Astrocyte (in vitro differentiated cells and primary cell): Measurements from ENCODE around the gene PPM1G. TPM values are rescaled to one million over a fixed set of nuclear protein-coding genes. Genes with fewer than 3 reads are reported as not detected.

Experiments
- DNase-seq: peaks from one replicate; pipeline ENCODE4 v3.0.0-alpha.2; 2010; ENCODE audit warnings: low read depth
- FAIRE-seq: peaks from 2 replicates; lab custom pipeline; 2011; peaks lifted over from hg19 to GRCh38; lab: Jason Lieb, UNC
- H2AFZ ChIP-seq: 2 replicates; pipeline ENCODE4 v1.6.0; 2012; ENCODE audit warnings: low read depth, low read length, inconsistent platforms
- H3K27ac ChIP-seq: 2 replicates; pipeline ENCODE4 v1.5.1; 2011; ENCODE audit warnings: low read depth, low read length, inconsistent platforms
- H3K27me3 ChIP-seq: 2 replicates; pipeline ENCODE4 v1.6.0; 2011; ENCODE audit warnings: low read length, inconsistent platforms; ENCODE audit not compliant: insufficient read depth
- H3K36me3 ChIP-seq: 2 replicates; pipeline ENCODE4 v1.5.1; 2011; ENCODE audit warnings: low read length, inconsistent platforms; ENCODE audit not compliant: insufficient read depth
- H3K4me1 ChIP-seq: 2 replicates; pipeline ENCODE4 v1.5.1; 2011; ENCODE audit warnings: low read length, inconsistent platforms; ENCODE audit not compliant: insufficient read depth
- H3K4me2 ChIP-seq: 2 replicates; pipeline ENCODE4 v1.6.0; 2012; ENCODE audit warnings: low read length, inconsistent platforms
- H3K4me3 ChIP-seq: 2 replicates; pipeline ENCODE4 v1.5.1; 2011; ENCODE audit warnings: low read depth, mild to moderate bottlenecking, low read length, inconsistent platforms; ENCODE audit not compliant: insufficient read depth
- H3K79me2 ChIP-seq: 2 replicates; pipeline ENCODE4 v1.6.0; 2012; ENCODE audit warnings: mild to moderate bottlenecking, low read length, inconsistent platforms; ENCODE audit not compliant: insufficient read depth
- H3K9ac ChIP-seq: 2 replicates; pipeline ENCODE4 v1.6.0; 2012; ENCODE audit warnings: mild to moderate bottlenecking, low read length, inconsistent platforms
- H3K9me3 ChIP-seq: 2 replicates; pipeline ENCODE4 v1.5.1; 2012; ENCODE audit warnings: low read depth, mild to moderate bottlenecking, low read length, inconsistent platforms; ENCODE audit not compliant: insufficient read depth
- H4K20me1 ChIP-seq: 2 replicates; pipeline ENCODE4 v1.6.0; 2012; ENCODE audit warnings: low read length, inconsistent platforms; ENCODE audit not compliant: insufficient read depth
- H3K27ac Mint-ChIP-seq: one replicate; pipeline ENCODE4 v1.8.0; 2021; ENCODE audit warnings: mild to moderate bottlenecking, mixed read lengths; ENCODE audit not compliant: unreplicated experiment
- H3K27me3 Mint-ChIP-seq: one replicate; pipeline ENCODE4 v1.8.0; 2021; ENCODE audit warnings: low read depth, mixed read lengths; ENCODE audit not compliant: unreplicated experiment
- H3K36me3 Mint-ChIP-seq: one replicate; pipeline ENCODE4 v1.8.0; 2021; ENCODE audit warnings: low read depth, mixed read lengths; ENCODE audit not compliant: unreplicated experiment
- H3K4me1 Mint-ChIP-seq: one replicate; pipeline ENCODE4 v1.8.0; 2021; ENCODE audit warnings: low read depth, mixed read lengths; ENCODE audit not compliant: unreplicated experiment
- H3K4me3 Mint-ChIP-seq: one replicate; pipeline ENCODE4 v1.8.0; 2021; ENCODE audit warnings: mild to moderate bottlenecking, moderate library complexity, mixed read lengths; ENCODE audit not compliant: unreplicated experiment
- H3K9me3 Mint-ChIP-seq: one replicate; pipeline ENCODE4 v1.8.0; 2021; ENCODE audit warnings: mild to moderate bottlenecking, mixed read lengths; ENCODE audit not compliant: unreplicated experiment
- EZH2 ChIP-seq: IDR thresholded peaks from 2 replicates; pipeline ENCODE4 v1.6.1; 2012; ENCODE audit warnings: mild to moderate bottlenecking, low read length, inconsistent platforms; ENCODE audit not compliant: insufficient read depth
- total RNA-seq: library from RNA; stranded (reverse); gene quantifications from 2 replicates; pipeline ENCODE4 v1.2.1, GENCODE V29; 2021
- TF ChIP-seq, protein P1 (sequence below): IDR thresholded peaks from 2 replicates; pipeline ENCODE4 v1.5.1; 2011; ENCODE audit warnings: low read depth, mild to moderate bottlenecking, inconsistent platforms, low read length, moderate library complexity; ENCODE audit not compliant: insufficient read depth

Gene PPM1G
- total RNA-seq, 1 donor from 2014 or later, result 79.0 TPM

DNA sequence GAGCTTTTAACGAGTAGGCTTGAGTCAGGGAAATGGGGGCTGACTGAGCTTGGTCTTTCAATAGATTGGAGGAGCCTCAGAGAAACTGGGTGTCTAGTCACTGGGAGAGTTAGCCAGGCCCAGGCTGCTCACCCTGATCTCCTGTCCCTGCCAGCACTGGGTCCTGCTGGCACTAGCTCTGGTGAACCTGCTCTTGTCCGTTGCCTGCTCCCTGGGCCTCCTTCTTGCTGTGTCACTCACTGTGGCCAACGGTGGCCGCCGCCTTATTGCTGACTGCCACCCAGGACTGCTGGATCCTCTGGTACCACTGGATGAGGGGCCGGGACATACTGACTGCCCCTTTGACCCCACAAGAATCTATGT, 33.5 kb upstream of the PPM1G start:
- peak overlapping the region; percentile 35 for H3K4me3 Mint-ChIP-seq
- H3K79me2 ChIP-seq, result no peaks in the 10 kb centered on the region
- H3K27me3 ChIP-seq, result no peaks in the 10 kb centered on the region
- no peak for DNase-seq
- TF ChIP-seq, protein P1, sequence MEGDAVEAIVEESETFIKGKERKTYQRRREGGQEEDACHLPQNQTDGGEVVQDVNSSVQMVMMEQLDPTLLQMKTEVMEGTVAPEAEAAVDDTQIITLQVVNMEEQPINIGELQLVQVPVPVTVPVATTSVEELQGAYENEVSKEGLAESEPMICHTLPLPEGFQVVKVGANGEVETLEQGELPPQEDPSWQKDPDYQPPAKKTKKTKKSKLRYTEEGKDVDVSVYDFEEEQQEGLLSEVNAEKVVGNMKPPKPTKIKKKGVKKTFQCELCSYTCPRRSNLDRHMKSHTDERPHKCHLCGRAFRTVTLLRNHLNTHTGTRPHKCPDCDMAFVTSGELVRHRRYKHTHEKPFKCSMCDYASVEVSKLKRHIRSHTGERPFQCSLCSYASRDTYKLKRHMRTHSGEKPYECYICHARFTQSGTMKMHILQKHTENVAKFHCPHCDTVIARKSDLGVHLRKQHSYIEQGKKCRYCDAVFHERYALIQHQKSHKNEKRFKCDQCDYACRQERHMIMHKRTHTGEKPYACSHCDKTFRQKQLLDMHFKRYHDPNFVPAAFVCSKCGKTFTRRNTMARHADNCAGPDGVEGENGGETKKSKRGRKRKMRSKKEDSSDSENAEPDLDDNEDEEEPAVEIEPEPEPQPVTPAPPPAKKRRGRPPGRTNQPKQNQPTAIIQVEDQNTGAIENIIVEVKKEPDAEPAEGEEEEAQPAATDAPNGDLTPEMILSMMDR, result no peak
- TF ChIP-seq EZH2, result no peak
- H3K4me2 ChIP-seq, result no peak overlapping the region
- H3K4me1 ChIP-seq, result no peaks in the 10 kb centered on the region
- no peak overlapping the region for H3K27ac ChIP-seq
- peaks cover 18% of the 10 kb centered on the region for H4K20me1 ChIP-seq
- H3K27me3 Mint-ChIP-seq, result no peaks in the 10 kb centered on the region
- H3K4me1 Mint-ChIP-seq, result peaks cover 2% of the 10 kb centered on the region
- no peaks in the 10 kb centered on the region for H3K9me3 ChIP-seq
- H3K4me3 ChIP-seq, result no peak overlapping the region
- no peak overlapping the region for H2AFZ ChIP-seq
- peaks cover 27% of the 10 kb centered on the region for H3K36me3 ChIP-seq
- no peak overlapping the region for H3K27ac Mint-ChIP-seq
- FAIRE-seq, result no peak
- peaks cover 26% of the 10 kb centered on the region for H3K36me3 Mint-ChIP-seq
- H3K9ac ChIP-seq, result no peak overlapping the region
- no peaks in the 10 kb centered on the region for H3K9me3 Mint-ChIP-seq

DNA sequence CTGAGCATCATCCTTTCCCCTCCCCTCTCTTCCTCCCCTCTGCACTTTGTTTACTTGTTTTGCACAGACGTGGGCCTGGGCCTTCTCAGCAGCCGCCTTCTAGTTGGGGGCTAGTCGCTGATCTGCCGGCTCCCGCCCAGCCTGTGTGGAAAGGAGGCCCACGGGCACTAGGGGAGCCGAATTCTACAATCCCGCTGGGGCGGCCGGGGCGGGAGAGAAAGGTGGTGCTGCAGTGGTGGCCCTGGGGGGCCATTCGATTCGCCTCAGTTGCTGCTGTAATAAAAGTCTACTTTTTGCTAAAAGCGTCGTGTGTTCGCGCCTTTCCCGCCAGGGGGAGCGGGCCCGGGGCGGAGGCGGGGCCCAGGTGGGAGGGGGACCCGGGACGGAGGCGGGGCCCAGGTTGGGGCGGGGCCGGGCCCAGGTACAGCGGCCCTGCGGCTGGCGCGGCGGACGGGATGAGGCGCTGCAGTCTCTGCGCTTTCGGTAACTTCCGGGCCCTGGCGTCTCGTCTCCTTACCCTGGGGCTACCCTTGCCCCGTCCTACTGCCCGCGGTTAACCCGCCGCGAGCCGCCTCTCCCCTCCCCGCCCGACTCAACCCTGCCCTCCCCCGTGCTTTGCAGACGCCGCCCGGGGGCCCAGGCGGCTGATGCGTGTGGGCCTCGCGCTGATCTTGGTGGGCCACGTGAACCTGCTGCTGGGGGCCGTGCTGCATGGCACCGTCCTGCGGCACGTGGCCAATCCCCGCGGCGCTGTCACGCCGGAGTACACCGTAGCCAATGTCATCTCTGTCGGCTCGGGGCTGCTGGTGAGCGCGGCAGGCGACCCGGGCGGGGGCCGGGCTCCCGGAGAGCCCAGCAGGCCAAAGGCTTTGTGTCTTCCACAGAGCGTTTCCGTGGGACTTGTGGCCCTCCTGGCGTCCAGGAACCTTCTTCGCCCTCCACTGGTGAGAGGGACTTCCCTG, 32.8 kb upstream of the PPM1G start, which contains the start of gene KRTCAP3:
KRTCAP3 (plus strand) TSS at position 424 of the 962 bp plus-strand sequence; CDS start at position 456, 32 bp downstream.
- no peak within 1 kb of the TSS for H3K4me3 ChIP-seq
- FAIRE-seq (no peak), DNase-seq (no peak)
- peak within 1 kb of the TSS; percentile 35 for H3K4me3 Mint-ChIP-seq
- H3K36me3 Mint-ChIP-seq, result peaks cover 23% of the 10 kb centered on the region
- H3K4me1 Mint-ChIP-seq, result peaks cover 2% of the 10 kb centered on the region
- H2AFZ ChIP-seq, result no peak within 1 kb of the TSS
- peaks cover 25% of the 10 kb centered on the region for H3K36me3 ChIP-seq
- no peaks in the 10 kb centered on the region for H3K27me3 ChIP-seq
- no peak within 1 kb of the TSS for H3K27ac ChIP-seq
- H3K4me2 ChIP-seq, result no peak within 1 kb of the TSS
- H3K27ac Mint-ChIP-seq, result peak within 1 kb of the TSS; percentile 78
- peaks cover 18% of the 10 kb centered on the region for H4K20me1 ChIP-seq
- H3K9me3 Mint-ChIP-seq, result no peaks in the 10 kb centered on the region
- TF ChIP-seq, protein P1, result no peak
- TF ChIP-seq EZH2, result no peak
- no peak within 1 kb of the TSS for H3K9ac ChIP-seq
- H3K27me3 Mint-ChIP-seq, result no peaks in the 10 kb centered on the region
- no peaks in the 10 kb centered on the region for H3K4me1 ChIP-seq
- no peaks in the 10 kb centered on the region for H3K79me2 ChIP-seq
- H3K9me3 ChIP-seq, result no peaks in the 10 kb centered on the region
